8988T (cell line): ENCODE results near the gene PRPS1L1.

Experiments used
- DNase-seq: peaks from one replicate; pipeline ENCODE4 v3.0.0; 2011

The PRPS1L1 gene

DNA sequence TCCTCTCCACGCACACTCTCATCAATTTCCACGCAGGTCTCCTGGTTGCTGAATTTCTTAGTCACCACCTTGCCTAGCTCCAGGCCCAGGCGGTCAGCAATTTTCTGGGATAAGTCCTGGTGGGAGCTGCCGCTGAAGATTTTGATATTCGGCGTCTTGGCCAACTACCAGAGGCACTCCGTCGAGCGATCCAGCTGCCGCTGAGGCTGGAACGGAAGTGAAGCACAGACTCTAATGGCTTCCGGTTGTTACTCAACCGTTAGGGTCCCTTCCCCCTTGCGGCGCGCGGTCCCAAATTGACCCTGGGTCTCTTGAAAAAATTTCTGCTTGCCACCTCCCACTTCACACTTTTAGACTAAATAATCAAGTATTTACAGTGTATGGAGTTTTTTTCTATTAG, at the start of gene PRPS1L1:
TSS of gene PRPS1L1 (minus strand) at position 219 of the 400 bp plus-strand sequence.
- no peak for DNase-seq

DNA sequence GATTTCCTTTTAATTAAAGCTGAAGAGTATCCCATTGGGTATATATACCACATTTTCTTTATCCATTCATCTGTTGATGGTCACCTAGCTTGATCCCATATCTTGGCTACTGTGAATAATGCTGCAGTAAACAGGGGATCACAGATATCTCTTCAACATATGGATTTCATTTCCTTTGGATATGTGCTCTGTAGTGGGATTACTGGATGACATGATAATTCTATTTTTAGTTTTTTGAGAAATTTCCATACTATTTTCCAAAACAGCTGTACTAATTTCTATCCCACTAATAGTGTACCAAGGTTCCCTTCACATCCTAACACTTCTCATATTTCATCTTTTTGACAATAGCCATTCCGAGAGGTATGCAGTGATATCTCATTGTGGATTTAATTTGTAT, 48.8 kb upstream of the PRPS1L1 start:
- no peak for DNase-seq

DNA sequence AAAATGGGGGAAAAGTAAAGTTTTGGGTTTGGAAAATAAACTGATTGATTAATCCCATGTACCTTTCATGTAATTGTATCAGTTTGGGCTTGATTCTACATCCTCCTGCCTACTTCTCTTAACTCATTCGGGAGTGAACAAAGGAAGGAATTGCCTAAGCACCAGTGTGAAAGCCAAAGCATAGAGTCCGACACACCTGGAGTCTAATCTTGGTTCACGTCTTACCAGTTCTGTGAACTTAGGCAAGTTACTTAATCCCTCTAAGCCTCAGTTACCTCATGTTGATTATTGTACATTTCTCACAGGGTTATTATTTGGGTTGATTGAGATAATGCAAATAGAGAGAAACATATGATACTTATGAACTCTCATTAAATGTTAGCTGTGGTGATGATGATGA, 41.1 kb upstream of the PRPS1L1 start:
- no peak for DNase-seq

DNA sequence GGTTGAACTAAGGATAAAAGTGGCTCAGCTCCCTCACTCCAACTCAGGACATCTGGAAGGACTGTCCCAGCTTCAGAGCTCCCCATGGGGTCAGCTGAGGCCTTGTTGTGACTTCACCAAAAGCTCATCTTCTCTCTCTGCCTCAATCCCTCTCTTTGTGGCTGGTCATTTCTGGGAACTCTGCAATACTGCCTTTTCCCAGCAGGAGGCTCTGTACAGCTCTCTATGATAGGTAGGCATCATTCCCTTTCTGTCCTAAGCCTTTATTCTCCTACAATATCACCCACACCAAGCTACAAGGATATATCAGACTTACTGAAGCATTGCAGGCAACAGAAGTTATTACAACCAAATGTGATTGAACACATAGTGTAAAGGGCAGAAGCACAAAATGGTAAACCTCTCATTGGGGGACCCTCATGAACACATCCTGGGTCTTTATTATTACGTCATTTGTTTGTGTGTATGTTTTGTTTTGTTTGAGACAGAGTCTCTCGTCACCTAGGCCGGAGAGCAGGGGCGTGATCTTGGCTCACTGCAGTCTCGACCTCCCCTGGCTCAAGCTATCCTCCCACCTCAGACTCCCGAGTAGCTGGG, 36.7 kb upstream of the PRPS1L1 start:
- no peak for DNase-seq

DNA sequence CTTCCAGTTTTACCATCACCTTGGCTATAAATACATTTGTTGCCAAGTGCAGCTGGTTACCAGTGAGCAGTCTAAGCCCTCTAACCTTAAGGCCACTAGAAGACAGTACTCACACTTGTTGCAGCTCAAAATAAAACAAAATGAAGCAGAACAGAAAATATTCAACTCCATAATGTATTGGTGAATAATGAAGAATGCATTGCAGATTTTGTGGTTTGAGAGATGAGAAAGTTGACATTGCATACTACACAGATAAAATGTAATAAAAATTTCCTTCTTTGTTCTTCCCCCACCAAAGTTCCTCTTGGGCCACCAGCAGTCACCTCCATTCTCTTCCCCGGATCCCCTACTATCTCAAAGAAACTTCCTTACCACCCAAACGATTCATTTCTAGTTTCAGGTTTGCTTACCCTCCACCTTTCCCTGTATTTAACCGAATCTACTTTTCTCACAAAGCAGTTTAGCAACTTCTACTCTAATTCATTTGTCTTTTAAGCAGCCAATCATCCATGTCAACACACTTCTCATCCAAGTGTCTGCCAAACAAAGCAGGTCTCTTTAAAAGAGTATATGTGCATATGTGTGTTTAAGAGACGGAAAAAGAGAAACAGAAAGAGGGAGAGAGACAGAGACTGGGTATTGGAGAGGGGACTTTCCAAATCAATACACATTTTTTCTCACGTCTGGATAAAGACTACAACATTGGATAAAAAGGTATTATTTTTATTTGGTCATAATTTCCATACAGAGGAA, 35.7 kb upstream of the PRPS1L1 start:
- DNase-seq = no peak

DNA sequence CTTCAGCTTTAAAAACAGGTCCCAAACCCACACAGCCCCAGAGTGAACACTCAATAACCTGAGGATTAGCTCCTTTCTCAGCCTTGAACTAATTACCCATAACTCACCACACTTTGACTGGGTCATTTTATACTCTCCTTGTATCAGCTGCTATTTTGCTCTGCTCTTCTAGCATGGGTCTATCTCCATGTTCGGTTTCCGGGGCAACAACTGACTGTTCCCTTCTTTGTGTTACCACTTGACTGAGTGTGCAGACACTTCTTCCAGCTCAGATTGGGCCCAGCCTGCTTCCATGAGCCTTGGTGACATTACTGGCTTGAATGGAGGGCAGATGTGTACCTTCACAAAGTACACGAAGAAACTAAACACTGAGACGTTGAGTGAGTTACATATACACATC, 31.5 kb upstream of the PRPS1L1 start:
- DNase-seq = no peak

DNA sequence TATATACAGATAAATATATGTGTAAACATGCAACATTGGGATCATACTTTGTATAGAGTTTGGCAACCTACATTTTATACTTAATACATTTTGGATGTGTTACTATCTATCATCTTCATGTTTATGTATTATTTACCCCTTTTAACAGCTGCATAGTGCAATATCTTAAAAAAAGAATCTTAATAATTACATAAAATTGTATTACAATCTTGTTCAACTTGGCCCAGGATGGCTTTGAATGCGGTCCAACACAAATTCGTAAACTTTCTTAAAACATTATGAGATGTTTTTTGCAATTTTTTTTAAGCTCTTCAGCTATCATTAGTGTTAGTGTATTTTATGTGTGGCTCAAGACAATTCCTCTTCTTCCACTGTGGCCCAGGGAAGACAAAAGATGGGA, 26.3 kb upstream of the PRPS1L1 start:
- DNase-seq = no peak

DNA sequence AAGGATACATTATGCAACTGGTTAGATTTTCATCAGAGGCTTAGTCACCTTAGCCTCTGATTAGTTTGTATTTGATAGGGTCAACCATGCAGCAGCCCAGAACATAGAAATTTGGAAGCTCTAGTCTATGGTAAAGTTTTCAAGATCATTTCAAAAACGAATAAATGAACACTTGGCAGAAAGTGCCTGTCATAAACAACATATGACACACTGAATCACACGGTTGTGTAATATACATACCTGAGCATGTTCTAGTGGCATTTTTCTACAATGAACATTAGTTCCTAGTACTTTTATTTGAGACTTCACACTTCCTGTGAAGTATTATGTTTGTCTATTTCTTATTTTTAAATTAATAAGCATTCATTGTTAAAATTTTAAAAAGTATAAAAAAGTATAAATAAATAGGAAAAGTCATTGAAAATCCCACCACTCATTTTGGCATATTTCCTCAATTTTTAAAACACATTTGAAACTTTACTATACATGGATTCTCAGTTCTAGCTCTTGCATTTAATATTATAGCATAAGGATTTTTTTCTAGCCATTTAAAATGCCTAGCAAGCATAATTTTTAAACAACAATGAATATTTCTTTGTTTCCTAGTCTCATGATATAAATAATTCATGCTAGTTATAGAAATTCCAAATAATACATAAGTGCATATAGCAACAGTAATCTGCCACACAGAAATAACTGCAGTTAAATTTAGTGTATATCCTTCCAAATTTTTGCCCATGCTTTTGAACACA, 25.7 kb upstream of the PRPS1L1 start:
- no peak for DNase-seq

DNA sequence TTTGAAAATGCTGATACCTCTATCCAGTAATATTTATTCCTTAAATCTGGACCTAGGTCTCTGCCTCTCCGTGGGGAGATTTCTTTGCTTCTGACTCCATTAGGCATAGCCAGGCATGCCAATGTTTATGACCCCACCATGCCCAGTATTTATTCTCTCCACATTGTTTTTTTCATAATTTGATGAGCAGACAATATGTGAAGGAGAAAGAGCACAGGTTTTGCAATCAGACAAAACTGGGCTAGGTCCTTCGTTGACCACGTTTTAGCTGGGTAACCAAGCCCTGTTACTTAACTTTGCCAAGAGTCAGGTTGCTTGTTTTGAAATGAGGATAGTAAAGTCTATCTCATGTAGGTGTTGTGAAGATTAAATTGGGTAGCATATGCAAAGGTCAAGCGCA, 21.6 kb upstream of the PRPS1L1 start:
- no peak for DNase-seq

DNA sequence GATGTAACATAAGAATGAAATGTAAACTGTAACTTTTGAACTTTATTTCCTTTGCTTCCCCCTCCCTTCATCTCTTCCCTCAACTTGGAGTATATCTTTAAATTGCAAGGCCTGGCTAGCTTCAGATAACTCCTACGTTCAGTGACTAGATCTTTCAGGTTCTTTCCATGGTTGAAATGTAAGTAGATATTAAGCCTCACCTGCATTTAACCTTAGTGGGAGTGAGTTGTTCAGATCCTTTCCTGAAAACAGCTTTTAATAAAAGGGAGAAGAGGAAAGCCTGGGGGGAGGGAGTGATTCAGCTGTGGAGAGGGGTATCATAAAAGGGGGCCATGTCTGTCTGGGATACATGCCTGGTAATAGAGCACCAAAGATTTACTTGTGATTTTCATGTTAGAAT, 19.0 kb upstream of the PRPS1L1 start:
- no peak for DNase-seq

DNA sequence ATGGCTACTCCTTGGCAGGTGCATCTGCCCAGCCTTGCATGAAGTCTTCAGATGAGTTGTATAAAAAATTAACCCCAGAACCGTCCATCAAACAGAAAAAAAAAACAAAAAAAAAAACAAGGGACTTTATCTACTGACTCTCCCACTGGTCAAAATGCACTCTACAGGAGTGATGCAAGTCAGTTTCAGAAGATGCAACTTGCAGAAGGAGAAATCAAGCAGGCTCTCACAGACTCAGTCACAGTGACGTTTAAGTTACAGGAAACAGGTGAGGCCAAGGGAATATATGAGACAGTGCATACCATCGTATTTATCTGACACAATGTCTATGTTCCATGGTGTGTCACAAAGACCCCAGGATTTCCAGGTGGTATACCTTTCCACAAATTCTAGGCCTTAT, 17.5 kb upstream of the PRPS1L1 start:
- DNase-seq = no peak

DNA sequence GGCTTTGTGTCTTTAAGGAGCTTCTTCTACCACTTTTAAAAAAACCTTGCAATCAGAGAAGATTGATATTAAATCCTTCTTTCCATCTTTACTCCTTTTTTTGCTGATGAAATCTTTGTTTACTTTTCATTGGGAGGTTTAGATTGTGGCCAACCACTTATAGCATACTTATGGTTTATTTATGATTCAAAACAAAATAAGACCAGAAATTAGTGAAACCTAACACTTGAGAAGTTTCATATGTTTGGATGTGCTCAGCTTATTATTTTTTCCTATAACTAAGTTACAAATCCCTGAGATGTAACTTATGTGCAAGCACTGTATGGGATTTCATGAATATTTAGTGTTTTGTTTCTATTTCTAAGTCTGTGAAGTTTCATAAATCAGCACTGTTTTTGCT, 13.5 kb upstream of the PRPS1L1 start:
- DNase-seq = no peak

DNA sequence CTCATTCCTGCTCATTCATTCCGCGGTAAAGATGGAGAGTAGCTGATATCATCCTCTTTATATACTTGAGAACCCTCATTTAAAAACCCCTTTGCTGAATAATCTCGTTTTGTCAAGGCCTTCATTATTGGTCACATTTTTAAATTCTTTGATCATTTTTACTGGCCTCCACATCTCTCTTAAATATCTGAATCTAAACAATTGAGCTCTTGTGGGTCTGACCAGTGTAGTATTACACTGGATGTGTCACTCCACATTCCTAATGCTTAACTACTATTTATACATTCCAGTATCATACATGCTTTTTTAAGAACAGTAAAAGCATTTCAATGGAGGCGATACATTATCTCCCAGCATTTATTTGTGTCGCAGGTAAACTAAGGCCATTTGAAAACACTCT, 12.6 kb upstream of the PRPS1L1 start:
- no peak for DNase-seq

DNA sequence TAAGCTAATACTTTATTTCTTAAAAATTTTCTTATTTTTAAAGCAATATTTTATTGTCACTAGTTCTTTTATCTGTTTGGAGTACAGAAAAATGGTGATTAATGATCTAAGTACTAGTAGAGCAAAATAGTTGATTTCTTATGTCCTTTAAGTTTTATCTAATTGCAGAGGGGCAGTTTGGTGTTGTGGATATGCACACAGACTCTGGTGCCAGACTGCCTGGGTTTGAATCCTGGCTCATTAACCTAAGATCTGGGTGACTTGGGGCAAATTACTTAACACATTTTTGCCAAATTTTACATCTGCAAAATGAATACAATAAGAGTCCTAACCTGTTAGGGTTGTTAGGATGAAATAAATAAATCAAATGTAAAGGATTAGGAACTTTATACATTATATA, 10.7 kb upstream of the PRPS1L1 start:
- no peak for DNase-seq

DNA sequence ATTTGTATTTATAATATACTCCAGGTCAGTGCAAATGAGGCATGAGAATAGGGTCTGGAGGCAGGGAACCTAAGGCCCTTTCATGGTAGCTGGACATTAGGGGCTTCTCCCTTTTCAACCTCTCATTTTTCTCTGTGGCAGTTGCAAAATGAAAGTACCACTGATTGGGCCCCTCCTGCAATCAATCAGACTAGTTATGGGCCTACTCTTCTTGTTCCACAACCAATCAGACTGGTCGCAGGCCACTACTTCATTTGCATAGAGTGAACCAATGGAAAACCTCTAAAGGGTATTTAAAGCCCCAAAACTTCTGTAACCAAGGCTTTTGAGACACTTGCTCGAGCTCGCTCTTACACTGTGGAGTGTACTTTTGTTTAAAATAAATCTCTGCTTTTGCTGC, 10.0 kb upstream of the PRPS1L1 start:
- DNase-seq = no peak

DNA sequence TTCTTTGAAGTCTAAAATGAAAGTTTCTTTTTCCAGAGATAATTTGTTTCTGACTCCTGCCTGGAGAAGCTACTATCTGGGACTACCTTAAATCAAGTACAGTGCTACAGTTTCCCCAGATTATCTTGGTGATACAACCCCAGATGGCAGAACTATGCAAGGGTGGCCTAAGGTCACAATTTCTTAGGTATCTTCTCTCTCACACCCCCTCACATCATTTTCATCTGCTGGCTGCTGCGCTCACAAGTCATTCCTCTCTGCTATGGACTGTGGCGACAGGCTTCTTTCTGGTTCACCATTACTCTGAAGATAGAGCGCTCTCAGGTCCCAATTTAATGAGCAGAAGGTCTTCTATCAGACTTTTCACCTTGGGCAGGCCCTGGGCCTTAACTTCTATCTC, 9.1 kb upstream of the PRPS1L1 start:
- DNase-seq = no peak

DNA sequence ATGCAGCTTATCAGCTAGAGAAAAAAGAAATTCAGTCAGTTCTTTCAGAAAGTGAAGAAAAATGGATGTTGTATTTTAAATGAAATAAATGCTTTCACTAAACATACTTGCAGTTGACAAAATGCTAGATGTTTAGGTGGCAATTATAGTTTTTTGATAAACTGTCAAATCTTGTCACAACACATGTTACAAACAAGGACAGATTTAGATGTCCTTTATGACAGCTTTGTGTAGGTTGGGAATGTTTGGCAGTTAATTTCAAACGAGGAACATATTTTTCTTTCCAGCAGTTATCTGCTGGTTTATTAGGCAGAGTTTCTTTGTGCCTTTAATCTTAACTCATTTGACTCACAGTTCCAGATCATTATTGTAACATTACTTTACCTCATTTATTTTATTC, 3.1 kb upstream of the PRPS1L1 start:
- no peak for DNase-seq

DNA sequence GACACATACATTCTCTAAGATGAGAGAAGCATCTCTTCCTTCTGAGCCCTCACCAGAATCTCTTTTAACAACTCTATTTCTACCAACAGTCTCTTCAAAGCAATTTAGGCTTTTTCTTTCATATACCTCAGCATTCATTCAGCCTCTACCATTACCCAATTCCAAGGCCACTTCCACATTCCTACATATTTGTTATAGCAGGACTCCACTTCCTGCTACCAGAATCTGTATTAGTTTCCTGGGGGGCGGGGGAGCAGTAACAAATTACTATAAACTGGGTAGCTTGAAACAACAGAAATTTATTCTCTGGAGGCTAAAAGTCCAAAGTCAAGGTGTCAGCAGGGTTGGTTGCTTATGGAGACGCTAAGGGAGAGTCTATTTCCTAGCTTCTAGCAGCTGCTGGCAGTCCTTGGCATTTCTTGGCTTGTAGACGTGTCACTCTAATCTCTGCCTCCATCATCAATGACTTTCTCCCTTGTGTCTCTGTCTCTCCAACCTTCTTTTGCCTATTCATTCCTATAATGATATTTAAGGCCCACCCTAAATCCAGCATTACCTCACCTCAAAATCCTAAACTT, 7.4 kb downstream of the PRPS1L1 start:
- no peak for DNase-seq

DNA sequence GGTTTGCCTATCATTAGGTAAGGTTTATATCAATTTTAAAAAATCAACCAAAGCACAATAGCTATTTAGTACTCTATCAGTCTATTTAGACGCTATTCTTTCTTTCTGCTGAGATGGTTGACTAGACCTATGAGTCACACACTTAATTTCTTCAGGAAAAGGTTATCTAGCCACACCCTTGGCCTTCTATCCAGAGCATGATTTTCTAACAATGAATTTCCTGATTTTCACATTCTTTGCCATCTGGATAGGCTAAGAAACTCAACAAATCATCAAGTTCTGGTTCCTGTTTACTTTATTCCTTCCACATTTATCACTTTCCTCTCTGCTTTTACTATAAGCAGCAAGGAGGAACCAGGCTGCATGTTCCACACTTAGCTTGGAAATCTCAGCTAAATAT, 8.1 kb downstream of the PRPS1L1 start:
- no peak for DNase-seq

DNA sequence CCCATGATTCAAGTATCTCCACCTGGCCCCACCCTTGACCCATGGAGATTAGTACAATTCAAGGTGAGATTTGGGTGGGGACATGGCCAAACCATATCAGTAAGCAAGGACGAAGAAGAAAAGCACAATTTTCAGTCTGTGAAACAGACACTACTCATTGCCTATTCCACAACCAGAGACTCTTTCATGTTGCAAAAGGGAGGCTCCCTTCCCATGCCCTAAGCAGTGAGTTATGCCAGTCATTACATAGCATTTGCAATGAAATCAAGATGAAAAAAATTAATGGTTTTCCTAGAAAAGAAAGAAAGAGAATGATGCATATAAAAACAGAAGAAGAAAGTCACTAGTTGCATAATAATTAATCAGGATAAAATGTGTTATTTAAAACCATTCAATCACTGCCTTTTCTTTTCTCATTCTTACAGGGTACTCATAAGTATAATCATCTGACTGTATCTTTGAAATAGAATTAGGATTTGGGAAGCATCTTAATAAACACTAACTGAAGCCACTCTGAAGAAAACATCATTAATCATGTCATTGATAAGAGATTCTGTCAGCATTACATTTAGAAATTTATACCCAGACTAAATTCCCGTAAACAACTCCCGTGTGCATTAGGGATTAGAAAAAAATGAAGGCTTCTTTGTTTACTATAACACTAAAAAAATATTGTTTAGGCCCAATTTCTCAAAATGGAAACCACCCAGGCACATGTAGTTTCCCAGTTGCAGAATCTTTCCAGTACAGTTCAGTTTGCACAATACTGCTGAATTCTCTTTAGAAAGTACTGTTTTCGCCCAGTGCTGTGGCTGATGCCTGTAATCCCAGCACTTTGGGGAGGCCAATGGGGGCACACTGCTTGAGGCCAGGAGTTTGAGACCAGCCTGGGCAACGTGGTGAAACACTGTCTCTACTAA, 9.1 kb downstream of the PRPS1L1 start:
- DNase-seq = no peak

DNA sequence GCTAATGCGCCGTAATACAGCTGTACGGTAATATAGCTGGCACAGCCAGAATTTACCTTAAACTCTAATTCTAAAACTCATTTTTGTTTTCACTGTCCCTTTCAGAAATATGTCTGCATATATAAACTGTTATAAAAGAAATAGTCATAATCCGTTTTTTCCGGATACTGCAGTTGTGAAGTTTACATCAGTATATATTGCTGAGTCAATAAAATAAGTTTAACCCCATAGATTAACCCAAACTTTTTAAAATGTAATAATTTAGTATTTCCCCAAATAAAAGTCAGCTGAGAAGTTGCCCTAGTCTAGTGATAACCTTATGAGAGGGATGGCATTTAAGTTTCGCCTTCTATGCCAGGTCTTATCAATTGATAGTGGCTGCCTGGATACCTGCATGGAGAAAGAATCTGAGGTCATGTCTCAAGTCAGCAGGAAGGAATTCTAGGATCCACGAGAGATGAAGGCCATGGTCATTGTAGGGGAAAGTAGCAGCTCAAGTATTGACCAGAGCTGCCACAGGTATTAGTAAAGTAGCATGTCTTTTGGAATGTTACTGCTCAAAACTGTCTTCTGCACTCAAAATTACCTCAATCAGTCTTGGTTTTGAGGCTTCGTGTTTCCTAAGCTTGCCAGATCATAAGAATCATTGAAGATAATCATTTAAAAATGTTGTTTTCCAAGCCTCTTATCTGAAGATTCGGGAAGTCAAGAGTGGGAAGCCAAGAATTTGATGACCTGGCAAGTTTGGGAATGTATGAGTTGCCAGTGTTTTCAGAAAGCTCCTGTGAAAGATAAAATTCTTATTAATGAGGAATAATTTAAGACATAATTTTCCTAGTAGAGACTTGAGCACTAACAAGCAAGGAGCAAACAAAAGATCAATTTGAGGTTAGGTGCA, 10.8 kb downstream of the PRPS1L1 start:
- no peak for DNase-seq

DNA sequence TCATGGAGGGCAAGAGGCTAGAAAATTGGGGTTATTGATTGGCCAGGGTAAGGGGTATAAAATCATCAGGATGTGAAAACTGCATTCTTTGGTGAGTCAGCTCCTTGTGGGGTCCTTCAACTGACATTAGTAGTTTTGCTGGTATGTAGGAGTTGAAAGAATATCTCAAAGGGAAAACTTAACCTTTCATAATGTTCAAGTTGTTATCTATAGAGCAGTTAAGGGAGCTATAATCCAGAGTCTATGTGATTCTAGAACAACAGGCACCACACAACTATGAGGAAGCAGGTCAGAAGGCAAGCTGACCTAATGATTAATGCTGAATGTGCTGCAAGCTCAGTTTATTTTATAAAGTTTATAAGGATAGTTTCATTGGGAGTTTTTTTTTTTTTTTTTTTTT, 13.7 kb downstream of the PRPS1L1 start:
- no peak for DNase-seq
